Measurements from ENCODE around the gene DRD4. TPM values are rescaled to one million over a fixed set of nuclear protein-coding genes. Genes with fewer than 3 reads are reported as not detected.

The DRD4 gene
- total and polyA plus RNA-seq, 9 of the 15 experiments (the other 6 are each of a cell fraction or from before 2014, with no cell fraction given) = 0.04 to 0.95 (median 0.21) TPM; not detected in 5

DNA sequence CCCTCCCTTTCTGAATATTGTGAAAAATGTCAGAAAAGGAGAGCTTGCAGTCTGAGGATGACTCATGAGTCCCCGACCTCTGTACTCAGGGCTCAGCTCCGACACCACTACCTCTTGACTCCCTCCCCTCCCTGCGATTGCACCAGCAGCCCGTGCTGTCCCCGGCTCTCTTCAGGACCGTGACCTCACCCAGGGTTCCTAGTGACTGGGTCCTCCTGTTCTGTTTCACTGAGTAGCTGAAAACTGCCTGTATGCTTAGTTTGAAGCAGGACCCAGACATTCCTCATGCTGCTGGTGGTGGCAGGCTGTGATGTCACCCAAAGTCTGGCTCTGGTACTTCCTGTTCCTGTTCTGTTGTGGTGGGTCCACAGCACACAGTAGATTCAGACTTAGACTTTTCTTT is 49.1 kb upstream of the DRD4 start:
- H2AFZ ChIP-seq (ENCODE audit: low read depth, low read length) = no peak overlapping the region
- in situ Hi-C loops (cut with MboI) = no loop called here
- H3K79me2 ChIP-seq (ENCODE audit: control insufficient read depth, insufficient read depth, low read length) = peaks cover 42% of the 10 kb centered on the region
- no peaks in the 10 kb centered on the region for H3K9me3 ChIP-seq (replicated peaks; ENCODE audit: control insufficient read depth, insufficient read depth, low read depth, low read length)
- peaks cover 3 to 26% of the 10 kb centered on the region in 2 experiments; a peak in 4 of 5 replicates for H3K4me1 ChIP-seq (replicated peaks in 1 of 2; ENCODE audit: control insufficient read depth in 2 of 2, insufficient read depth in 2 of 2, low read length in 2 of 2)
- FAIRE-seq = peak; percentile 90
- peaks cover 89% of the 10 kb centered on the region for H3K36me3 ChIP-seq (ENCODE audit: control insufficient read depth, insufficient read depth, low read length)
- H3K27me3 ChIP-seq (ENCODE audit: control insufficient read depth in 2 of 2, insufficient read depth in 2 of 2, low read length in 2 of 2) = no peaks in the 10 kb centered on the region
- H4K20me1 ChIP-seq (replicated peaks; ENCODE audit: control insufficient read depth, insufficient read depth, low read length) = peaks cover 5% of the 10 kb centered on the region
- H3K9ac ChIP-seq (ENCODE audit: insufficient read depth in 1 of 2, low read depth in 2 of 2, low read length in 2 of 2) = peak overlapping the region in 1 of 2 experiments; percentile 40; a peak in 2 of 4 replicates
- no peak overlapping the region for H3K4me3 ChIP-seq
- CTCF ChIA-PET (ENCODE audit: low intra/inter-chr PET ratio) = no interaction called here
- intact Hi-C loops (cut with micrococcal nuclease) = no loop called here
- H3K9me1 ChIP-seq (ENCODE audit: control insufficient read depth, insufficient read depth, low read length) = peaks cover 4% of the 10 kb centered on the region
- peak overlapping the region; percentile 80; the same call in 2 of the 3 replicates for H3K27ac ChIP-seq (ENCODE audit: extremely low read depth, low read depth, low read length)
- 25% methylated on average over 6 of the region's 6 CpGs for WGBS (ENCODE audit: insufficient coverage, low coverage, missing lambda C conversion rate)
- POLR2A ChIA-PET = interaction anchor here (0.7 to 1.4 kb wide), 5 partner anchors 8 to 16 kb away, joined by 3 to 5 read pairs (median 4); no protein-coding TSS in a partner anchor
- H3K4me2 ChIP-seq (ENCODE audit: insufficient read depth, low read length) = peak overlapping the region; percentile 44; the same call in 1 of the 2 replicates
- DNase-seq (ENCODE audit: extremely low read depth in 1 of 4, low spot score in 3 of 4) = peak; percentile 57 to 79 (median 73)
- BruUV-seq (replicated peaks) = no TSS peak
- peak; percentile 96 for ATAC-seq
- TF ChIP-seq SMARCE1 (IDR thresholded peaks at IDR 0.05) = 0 out of 2 replicates have a peak, but pooled peaks have one; percentile 36
- no peak for TF ChIP-seq NFIX (CRISPR knock-in tag; IDR thresholded peaks at IDR 0.05; ENCODE audit: low read depth)
- TF ChIP-seq CEBPB (tag; IDR thresholded peaks at IDR 0.05) = peak; percentile 84
- TF ChIP-seq, protein P1, sequence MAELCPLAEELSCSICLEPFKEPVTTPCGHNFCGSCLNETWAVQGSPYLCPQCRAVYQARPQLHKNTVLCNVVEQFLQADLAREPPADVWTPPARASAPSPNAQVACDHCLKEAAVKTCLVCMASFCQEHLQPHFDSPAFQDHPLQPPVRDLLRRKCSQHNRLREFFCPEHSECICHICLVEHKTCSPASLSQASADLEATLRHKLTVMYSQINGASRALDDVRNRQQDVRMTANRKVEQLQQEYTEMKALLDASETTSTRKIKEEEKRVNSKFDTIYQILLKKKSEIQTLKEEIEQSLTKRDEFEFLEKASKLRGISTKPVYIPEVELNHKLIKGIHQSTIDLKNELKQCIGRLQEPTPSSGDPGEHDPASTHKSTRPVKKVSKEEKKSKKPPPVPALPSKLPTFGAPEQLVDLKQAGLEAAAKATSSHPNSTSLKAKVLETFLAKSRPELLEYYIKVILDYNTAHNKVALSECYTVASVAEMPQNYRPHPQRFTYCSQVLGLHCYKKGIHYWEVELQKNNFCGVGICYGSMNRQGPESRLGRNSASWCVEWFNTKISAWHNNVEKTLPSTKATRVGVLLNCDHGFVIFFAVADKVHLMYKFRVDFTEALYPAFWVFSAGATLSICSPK (IDR thresholded peaks at IDR 0.05; ENCODE audit: borderline replicate concordance) = no peak
- no peak for TF ChIP-seq CTBP1 (IDR thresholded peaks at IDR 0.05; ENCODE audit: borderline replicate concordance)
- peak; percentile 72 for TF ChIP-seq ATF7 (IDR thresholded peaks at IDR 0.05)
- TF ChIP-seq, protein P2, sequence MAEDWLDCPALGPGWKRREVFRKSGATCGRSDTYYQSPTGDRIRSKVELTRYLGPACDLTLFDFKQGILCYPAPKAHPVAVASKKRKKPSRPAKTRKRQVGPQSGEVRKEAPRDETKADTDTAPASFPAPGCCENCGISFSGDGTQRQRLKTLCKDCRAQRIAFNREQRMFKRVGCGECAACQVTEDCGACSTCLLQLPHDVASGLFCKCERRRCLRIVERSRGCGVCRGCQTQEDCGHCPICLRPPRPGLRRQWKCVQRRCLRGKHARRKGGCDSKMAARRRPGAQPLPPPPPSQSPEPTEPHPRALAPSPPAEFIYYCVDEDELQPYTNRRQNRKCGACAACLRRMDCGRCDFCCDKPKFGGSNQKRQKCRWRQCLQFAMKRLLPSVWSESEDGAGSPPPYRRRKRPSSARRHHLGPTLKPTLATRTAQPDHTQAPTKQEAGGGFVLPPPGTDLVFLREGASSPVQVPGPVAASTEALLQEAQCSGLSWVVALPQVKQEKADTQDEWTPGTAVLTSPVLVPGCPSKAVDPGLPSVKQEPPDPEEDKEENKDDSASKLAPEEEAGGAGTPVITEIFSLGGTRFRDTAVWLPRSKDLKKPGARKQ (CRISPR knock-in tag; IDR thresholded peaks at IDR 0.05) = no peak
- peak; percentile 11 for TF ChIP-seq FOS (IDR thresholded peaks at IDR 0.05; ENCODE audit: extremely low read depth, insufficient read length)
- TF ChIP-seq, protein P3, sequence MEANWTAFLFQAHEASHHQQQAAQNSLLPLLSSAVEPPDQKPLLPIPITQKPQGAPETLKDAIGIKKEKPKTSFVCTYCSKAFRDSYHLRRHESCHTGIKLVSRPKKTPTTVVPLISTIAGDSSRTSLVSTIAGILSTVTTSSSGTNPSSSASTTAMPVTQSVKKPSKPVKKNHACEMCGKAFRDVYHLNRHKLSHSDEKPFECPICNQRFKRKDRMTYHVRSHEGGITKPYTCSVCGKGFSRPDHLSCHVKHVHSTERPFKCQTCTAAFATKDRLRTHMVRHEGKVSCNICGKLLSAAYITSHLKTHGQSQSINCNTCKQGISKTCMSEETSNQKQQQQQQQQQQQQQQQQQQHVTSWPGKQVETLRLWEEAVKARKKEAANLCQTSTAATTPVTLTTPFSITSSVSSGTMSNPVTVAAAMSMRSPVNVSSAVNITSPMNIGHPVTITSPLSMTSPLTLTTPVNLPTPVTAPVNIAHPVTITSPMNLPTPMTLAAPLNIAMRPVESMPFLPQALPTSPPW (CRISPR knock-in tag; IDR thresholded peaks at IDR 0.05) = peak; percentile 61
- peak; percentile 86 for TF ChIP-seq FOSL1 (tag; conservative IDR thresholded peaks at IDR 0.05)
- peak; percentile 53; the same call in 1 of the 2 replicates for TF ChIP-seq SMARCA4 (IDR thresholded peaks at IDR 0.05)
- TF ChIP-seq, protein P4, sequence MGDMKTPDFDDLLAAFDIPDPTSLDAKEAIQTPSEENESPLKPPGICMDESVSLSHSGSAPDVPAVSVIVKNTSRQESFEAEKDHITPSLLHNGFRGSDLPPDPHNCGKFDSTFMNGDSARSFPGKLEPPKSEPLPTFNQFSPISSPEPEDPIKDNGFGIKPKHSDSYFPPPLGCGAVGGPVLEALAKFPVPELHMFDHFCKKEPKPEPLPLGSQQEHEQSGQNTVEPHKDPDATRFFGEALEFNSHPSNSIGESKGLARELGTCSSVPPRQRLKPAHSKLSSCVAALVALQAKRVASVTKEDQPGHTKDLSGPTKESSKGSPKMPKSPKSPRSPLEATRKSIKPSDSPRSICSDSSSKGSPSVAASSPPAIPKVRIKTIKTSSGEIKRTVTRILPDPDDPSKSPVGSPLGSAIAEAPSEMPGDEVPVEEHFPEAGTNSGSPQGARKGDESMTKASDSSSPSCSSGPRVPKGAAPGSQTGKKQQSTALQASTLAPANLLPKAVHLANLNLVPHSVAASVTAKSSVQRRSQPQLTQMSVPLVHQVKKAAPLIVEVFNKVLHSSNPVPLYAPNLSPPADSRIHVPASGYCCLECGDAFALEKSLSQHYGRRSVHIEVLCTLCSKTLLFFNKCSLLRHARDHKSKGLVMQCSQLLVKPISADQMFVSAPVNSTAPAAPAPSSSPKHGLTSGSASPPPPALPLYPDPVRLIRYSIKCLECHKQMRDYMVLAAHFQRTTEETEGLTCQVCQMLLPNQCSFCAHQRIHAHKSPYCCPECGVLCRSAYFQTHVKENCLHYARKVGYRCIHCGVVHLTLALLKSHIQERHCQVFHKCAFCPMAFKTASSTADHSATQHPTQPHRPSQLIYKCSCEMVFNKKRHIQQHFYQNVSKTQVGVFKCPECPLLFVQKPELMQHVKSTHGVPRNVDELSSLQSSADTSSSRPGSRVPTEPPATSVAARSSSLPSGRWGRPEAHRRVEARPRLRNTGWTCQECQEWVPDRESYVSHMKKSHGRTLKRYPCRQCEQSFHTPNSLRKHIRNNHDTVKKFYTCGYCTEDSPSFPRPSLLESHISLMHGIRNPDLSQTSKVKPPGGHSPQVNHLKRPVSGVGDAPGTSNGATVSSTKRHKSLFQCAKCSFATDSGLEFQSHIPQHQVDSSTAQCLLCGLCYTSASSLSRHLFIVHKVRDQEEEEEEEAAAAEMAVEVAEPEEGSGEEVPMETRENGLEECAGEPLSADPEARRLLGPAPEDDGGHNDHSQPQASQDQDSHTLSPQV (IDR thresholded peaks at IDR 0.05) = peak; percentile 64; the same call in 1 of the 2 replicates
- TF ChIP-seq JUND (IDR thresholded peaks at IDR 0.05; ENCODE audit: borderline replicate concordance, low read depth, low read length) = peak; percentile 91
- peak; percentile 82; the same call in 2 of the 3 replicates for TF ChIP-seq JUND (tag; IDR thresholded peaks at IDR 0.05; ENCODE audit: borderline replicate concordance, low read depth, low read length)
